GM18951 (cell line): Measurements from ENCODE around the gene NEURL2.

ENCODE experiments used
- POLR2A ChIP-seq: IDR thresholded peaks from 4 replicates; pipeline ENCODE4 v1.6.1; 2011; ENCODE audit warnings: mild to moderate bottlenecking; ENCODE audit not compliant: insufficient read length, insufficient read depth; ENCODE audit errors: extremely low read depth
- in situ Hi-C: fragments of 300-500 bp; cut with MboI; formaldehyde crosslinking; loops from one replicate; pipeline ENCODE4 v1.12.0; 2022; ENCODE audit warnings: low sequenced_read_pairs, mixed read lengths, inconsistent platforms; ENCODE audit not compliant: unreplicated experiment

Gene NEURL2

DNA sequence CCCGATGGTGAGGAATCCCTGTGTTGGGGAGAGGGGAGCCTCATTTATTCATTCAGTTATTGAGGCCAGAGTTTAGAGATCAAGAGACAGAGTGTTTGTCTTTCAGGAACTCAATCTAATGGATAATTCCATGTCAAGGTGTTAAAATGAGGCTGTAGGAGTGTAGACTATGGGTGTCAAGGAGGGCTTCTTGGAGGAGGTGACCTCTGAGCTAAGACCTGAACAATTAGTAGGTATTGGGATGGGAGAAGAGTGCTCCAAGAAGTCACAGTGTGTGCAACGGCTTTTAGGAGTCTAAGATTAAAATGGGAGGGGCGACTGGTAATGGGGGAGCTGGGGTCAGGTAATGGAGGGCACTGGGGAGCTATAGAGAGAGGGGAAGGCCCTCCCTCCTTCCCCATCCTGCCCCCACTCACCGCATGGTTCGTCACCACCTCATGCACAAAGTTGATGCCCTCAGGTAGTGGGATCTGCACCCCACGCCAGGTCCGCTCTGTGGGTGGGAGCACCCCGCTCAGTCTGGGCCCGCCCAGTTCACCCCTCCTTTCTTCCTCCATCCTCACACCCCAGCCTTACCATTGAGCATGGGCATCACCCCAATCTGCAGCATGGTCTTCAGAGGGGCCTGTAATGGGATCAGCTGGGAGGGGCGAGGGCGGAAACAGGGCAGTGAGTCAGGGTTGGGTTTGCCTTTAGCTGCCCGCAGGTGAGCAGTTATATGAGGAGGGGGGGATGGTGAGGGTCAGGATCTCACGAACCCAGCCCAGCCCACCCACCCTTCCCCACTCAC is 8.2 kb upstream of the NEURL2 start:
- in situ Hi-C loops: no loop called here

DNA sequence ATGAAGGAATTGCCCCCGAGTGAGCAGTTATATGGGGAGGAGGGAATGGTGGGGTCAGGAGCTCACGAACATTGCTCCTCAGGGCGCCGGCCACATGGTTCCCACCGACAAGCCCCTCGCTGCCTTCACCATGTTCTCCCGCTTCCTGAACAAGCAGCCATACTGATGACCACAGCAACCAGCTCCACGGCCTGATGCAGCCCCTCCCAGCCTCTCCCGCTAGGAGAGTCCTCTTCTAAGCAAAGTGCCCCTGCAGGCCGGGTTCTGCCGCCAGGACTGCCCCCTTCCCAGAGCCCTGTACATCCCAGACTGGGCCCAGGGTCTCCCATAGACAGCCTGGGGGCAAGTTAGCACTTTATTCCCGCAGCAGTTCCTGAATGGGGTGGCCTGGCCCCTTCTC is 7.3 kb upstream of the NEURL2 start:
- in situ Hi-C loops: no loop called here

More for the DNA sequence above, 8.2 kb upstream of the NEURL2 start:
- no peak for TF ChIP-seq POLR2A

DNA sequence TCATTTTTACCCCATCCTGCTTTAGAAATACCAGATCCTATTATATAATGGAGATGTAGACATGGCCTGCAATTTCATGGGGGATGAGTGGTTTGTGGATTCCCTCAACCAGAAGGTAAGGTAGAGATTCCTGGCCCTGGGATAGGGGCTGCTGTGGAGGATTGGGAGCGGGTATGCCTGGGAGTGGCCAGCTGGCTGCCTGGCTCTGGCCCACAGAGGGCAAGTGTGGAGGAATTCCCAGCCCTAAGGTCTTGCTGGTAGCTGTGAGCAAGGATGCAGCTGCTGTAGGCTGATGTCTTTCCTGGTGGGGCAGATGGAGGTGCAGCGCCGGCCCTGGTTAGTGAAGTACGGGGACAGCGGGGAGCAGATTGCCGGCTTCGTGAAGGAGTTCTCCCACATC is 6.7 kb upstream of the NEURL2 start:
- TF ChIP-seq POLR2A: no peak
- in situ Hi-C loops: no loop called here

More for the DNA sequence above, 7.3 kb upstream of the NEURL2 start:
- no peak for TF ChIP-seq POLR2A

- no peak for TF ChIP-seq POLR2A
- in situ Hi-C loops: no loop called here
These were observed 6.3 kb upstream of the NEURL2 start for GRCh38 chr20:45897289-45897688.

DNA sequence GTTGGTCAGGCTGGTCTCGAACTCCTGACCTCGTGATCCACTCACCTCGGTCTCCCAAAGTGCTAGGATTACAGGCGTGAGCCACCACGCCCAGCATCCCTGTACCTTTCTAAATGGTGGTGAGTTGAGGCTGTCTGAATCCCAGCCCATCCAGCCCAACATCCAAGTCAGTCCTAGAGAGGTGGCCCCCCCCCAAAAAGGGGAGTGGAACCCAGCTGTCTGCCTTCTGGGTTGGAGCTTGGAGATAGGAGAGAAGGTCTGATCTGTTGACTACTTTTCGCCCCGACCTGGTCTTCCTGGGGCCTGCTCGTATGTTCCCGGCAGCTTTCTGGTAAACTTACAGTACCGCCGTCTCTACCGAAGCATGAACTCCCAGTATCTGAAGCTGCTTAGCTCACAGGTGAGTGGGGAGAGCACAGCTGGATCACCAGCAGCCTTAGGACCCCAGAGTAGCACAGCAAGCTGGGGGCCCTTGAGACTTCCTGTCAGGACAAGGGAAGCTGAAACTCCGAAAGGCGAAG is 5.7 kb upstream of the NEURL2 start:
- in situ Hi-C loops: no loop called here
- no peak for TF ChIP-seq POLR2A

- in situ Hi-C loops: no loop called here
These were observed 3.8 kb upstream of the NEURL2 start for GRCh38 chr20:45894797-45895196.

GRCh38 chr20:45893831-45894230 is 2.8 kb upstream of the NEURL2 start:
- no peak for TF ChIP-seq POLR2A
- in situ Hi-C loops: no loop called here

More at GRCh38 chr20:45894797-45895196, 3.8 kb upstream of the NEURL2 start:
- TF ChIP-seq POLR2A: no peak

GRCh38 chr20:45892828-45893500 is 2.0 kb upstream of the NEURL2 start:
- TF ChIP-seq POLR2A: no peak
- in situ Hi-C loops: no loop called here

DNA sequence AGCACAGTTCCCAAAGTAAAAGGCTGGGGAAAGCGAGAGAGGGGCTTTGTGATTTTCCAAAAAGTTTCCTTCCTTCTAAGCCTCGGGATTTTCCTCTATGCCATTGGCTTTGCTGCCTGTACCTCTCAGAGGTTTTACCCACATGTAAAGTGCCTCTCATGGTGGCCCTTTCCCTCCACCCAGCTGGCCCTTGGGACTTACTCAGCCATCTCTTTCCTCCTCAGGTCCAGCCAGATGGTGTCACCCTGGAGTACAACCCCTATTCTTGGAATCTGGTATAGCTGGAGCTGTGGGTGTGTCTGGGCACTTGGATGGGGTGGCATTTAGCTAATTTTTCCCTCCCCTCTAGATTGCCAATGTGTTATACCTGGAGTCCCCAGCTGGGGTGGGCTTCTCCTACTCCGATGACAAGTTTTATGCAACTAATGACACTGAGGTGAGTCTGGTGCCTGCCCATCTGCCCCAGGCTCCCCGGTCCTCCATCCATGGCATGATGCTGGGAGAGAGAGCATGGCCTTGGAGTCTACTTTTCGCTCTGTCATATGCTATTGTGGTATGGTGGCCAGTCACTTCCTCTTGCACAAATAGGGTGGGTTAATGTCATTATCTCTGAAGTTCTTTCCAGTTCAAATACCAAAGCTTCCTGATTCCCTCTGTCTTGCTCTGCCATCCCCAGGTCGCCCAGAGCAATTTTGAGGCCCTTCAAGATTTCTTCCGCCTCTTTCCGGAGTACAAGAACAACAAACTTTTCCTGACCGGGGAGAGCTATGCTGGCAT is 1.2 kb upstream of the NEURL2 start:
- no peak for TF ChIP-seq POLR2A
- in situ Hi-C loops: no loop called here

GRCh38 chr20:45890077-45890984 is 677 bp downstream of the NEURL2 start:
- peak; percentile 33 for TF ChIP-seq POLR2A
- in situ Hi-C loops: no loop called here

GRCh38 chr20:45888681-45889080 is 2.3 kb downstream of the NEURL2 start:
- no peak for TF ChIP-seq POLR2A
- in situ Hi-C loops: no loop called here

DNA sequence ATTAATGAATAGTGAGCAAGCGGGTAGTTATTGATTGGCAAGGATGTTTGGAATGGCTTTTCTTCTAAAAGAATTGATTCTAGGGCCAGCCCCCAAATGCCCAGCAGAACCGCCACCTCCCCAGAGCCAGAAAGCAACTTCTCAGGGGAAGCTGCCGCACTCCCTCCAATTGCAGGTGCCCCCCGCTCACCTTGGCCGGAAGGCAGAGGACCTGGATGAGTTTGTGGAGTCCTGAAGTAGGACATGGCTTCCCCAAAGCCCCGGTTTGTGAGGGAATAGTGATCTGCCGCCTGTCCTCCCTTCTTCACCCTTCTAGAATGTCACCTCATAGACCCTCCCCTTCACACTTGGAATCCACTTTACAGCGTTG is 3.7 kb downstream of the NEURL2 start, which contains the start of gene SPATA25:
Gene SPATA25 (minus strand): TSS at position 277 of the 370 bp plus-strand sequence. CDS start 32 bp downstream, at position 245.
- in situ Hi-C loops: no loop called here
- no peak for TF ChIP-seq POLR2A
